ENCODE data around the gene HOXC4. TPM values are rescaled to one million over a fixed set of nuclear protein-coding genes. Genes with fewer than 3 reads are reported as not detected.

Gene HOXC4
- total RNA-seq, 5 donors from 2014 or later (not counting 1 experiment from before 2014, with no cell fraction given): 0.36 to 1.4 (median 0.61) TPM

DNA sequence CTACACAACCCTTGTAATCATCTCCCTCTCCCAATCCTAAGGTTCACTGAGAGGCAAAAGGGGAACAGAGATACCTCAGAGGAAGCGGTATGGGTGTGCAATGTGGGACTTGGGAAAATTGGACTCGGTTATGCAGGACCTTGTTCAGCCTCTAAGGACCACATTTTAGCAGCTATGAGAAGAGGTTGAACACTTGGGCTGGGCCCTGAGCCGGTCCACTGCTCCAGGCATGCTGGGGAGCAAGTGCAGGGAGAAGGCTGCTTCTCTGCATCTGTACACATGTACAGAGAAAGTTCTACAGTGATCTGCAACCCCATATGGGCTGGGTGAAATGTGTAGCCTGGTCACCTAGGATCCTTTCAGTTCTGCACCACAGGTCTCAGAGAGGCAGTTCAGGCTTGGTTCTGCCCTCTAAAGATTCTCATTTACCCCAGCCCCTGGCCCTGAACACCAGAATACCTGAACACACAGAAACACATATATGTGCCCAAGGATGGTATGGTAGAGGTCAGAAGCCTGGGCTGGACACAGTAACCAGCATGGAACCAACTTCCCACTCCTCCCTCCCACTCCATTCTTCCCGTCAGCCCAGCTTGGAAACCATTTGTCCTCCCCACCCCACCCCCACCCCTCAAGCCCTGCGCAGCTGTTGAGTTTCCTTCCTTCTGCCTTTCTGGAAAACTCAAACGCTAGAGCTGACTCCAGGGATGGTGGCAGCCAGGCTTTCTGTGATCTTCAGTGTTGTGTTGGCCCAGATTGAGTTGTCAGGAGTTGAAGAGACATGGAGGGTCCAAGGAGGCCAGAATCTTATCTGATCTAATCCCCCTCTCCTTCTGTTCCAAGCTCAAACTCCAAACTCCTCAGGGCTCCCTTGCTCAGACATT lies 10.4 kb upstream of the HOXC4 start:
- Mint-ChIP-seq H3K4me3 (no peak overlapping the region), H3K4me1 (peaks cover 10 to 17% (median 11%) of the 10 kb centered on the region in 3 donors), H3K36me3 (no peaks in the 10 kb centered on the region), H3K27me3 (peaks cover 87 to 94% of the 10 kb centered on the region in 2 donors), H3K27ac (no peak overlapping the region), H3K9me3 (no peaks in the 10 kb centered on the region)
- 35% methylated on average over 2 of the region's 6 CpGs for WGBS (ENCODE audit: insufficient coverage)
- no peaks in the 10 kb centered on the region for H3K9me3 ChIP-seq
- no peak for DNase-seq
- ChIA-PET POLR2A (interaction anchor here in 1 of 2 donors (0.7 kb wide), 1 partner anchor 13 kb away, joined by 11 read pairs; no protein-coding TSS in a partner anchor), CTCF (interaction anchor here in 1 of 2 donors (0.5 kb wide), 1 partner anchor 253 kb away, joined by 4 read pairs; no protein-coding TSS in a partner anchor)
- peaks cover 0 to 20% of the 10 kb centered on the region in 2 experiments for H3K4me1 ChIP-seq (ENCODE audit: control insufficient read depth in 1 of 2, extremely low read depth in 1 of 2, insufficient read depth in 2 of 2, low read length in 2 of 2)
- no peak overlapping the region for H3K4me3 ChIP-seq (ENCODE audit: control insufficient read depth in 1 of 2, extremely low read depth in 1 of 2, low read length in 1 of 2)
- ATAC-seq (replicated peaks in 1 of 4): no peak
- no peak overlapping the region for H3K27ac ChIP-seq (ENCODE audit: low read length)
- no peaks in the 10 kb centered on the region for H3K36me3 ChIP-seq (ENCODE audit: control insufficient read depth in 2 of 2, extremely low read depth in 1 of 2, insufficient read depth in 1 of 2, low read length in 1 of 2)
- H3K27me3 ChIP-seq (replicated peaks in 1 of 2; ENCODE audit: control insufficient read depth in 2 of 2, extremely low read depth in 1 of 2, insufficient read depth in 2 of 2, low read length in 1 of 2): peaks cover 24 to 86% of the 10 kb centered on the region in 2 experiments

DNA sequence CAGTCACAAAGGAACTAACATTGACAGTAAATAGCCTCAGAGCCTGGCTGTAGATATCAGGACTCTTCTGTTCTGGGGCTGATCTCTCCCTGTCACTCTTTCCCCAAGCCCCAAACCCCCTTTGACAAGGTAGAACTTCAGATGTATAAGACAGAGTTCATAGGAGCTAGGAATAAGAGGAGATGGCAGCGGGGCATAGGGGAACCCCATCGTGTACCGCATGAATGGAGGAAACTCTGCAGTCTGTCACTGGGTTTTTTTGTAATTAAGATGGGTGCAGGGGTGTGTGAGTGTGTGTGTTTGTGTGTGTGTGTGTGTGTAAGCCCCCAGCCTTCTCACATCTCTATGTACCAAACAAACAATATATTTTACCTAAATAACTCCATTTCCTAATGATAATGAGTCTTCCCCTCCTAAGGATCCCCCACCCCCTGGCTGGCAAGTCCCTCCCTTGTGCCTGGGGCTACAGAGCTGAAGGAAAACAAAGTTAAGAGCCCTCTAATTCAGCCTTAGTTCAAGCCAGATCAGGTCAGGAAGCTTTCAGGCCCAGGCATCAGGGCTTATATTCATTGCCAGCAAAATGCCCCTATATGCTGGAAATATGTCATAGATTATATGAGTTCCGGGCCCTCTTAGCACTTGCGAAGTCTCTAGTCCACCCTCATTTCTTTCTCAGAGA lies 9.1 kb upstream of the HOXC4 start:
- H3K9me3 ChIP-seq: no peaks in the 10 kb centered on the region
- H3K27me3 ChIP-seq (replicated peaks in 1 of 2; ENCODE audit: control insufficient read depth in 2 of 2, extremely low read depth in 1 of 2, insufficient read depth in 2 of 2, low read length in 1 of 2): peaks cover 29 to 82% of the 10 kb centered on the region in 2 experiments
- H3K27ac Mint-ChIP-seq: peak overlapping the region in 1 of 2 donors; percentile 11
- ChIA-PET CTCF (interaction anchor here in 1 of 2 donors (1.1 kb wide), 2 partner anchors 146 to 157 kb away, joined by 3 read pairs; no protein-coding TSS in a partner anchor), POLR2A (no interaction called here)
- peaks cover 0 to 20% of the 10 kb centered on the region in 2 experiments for H3K4me1 ChIP-seq (ENCODE audit: control insufficient read depth in 1 of 2, extremely low read depth in 1 of 2, insufficient read depth in 2 of 2, low read length in 2 of 2)
- H3K4me1 Mint-ChIP-seq: peaks cover 10 to 17% (median 11%) of the 10 kb centered on the region in 3 donors
- peak in 1 of 4 experiments; percentile 32 for ATAC-seq (replicated peaks in 1 of 4)
- peaks cover 86 to 94% of the 10 kb centered on the region in 2 donors for H3K27me3 Mint-ChIP-seq
- H3K36me3 Mint-ChIP-seq: no peaks in the 10 kb centered on the region
- no peaks in the 10 kb centered on the region for H3K36me3 ChIP-seq (ENCODE audit: control insufficient read depth in 2 of 2, extremely low read depth in 1 of 2, insufficient read depth in 1 of 2, low read length in 1 of 2)
- H3K4me3 Mint-ChIP-seq: no peak overlapping the region
- no peaks in the 10 kb centered on the region for H3K9me3 Mint-ChIP-seq
- no peak overlapping the region for H3K27ac ChIP-seq (ENCODE audit: low read length)
- no peak for DNase-seq
- no peak overlapping the region for H3K4me3 ChIP-seq (ENCODE audit: control insufficient read depth in 1 of 2, extremely low read depth in 1 of 2, low read length in 1 of 2)
- no CpG with 5 or more reads among the region's 5 CpGs for WGBS (ENCODE audit: insufficient coverage)

DNA sequence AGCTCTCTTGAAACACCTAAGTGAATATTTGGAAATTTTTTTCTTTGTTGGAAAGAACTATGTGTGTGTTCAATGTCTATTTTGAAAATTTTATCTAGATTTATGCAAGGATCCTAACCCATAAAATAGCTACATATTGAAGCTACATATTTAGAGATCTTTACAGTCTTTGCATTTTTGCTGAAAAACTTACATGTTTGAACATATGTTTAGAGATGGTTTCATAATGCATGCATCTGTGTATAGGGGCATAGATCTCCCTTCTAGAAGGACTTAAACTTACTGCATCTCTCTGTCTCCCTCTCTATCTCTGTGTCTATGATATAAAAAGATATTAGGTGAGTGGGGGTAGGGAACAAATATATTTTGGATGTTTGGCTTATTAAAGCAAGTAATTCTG lies 8.2 kb upstream of the HOXC4 start:
- Mint-ChIP-seq H3K4me1 (peaks cover 17 to 24% (median 18%) of the 10 kb centered on the region in 3 donors), H3K4me3 (no peak overlapping the region), H3K36me3 (no peaks in the 10 kb centered on the region), H3K9me3 (no peaks in the 10 kb centered on the region), H3K27me3 (peaks cover 88 to 94% of the 10 kb centered on the region in 2 donors), H3K27ac (no peak overlapping the region)
- no peak overlapping the region for H3K27ac ChIP-seq (ENCODE audit: low read length)
- ATAC-seq (replicated peaks in 1 of 4): no peak
- DNase-seq: no peak
- H3K9me3 ChIP-seq: no peaks in the 10 kb centered on the region
- peaks cover 28 to 82% of the 10 kb centered on the region in 2 experiments for H3K27me3 ChIP-seq (replicated peaks in 1 of 2; ENCODE audit: control insufficient read depth in 2 of 2, extremely low read depth in 1 of 2, insufficient read depth in 2 of 2, low read length in 1 of 2)
- H3K4me1 ChIP-seq (ENCODE audit: control insufficient read depth in 1 of 2, extremely low read depth in 1 of 2, insufficient read depth in 2 of 2, low read length in 2 of 2): peaks cover 0 to 25% of the 10 kb centered on the region in 2 experiments
- ChIA-PET CTCF (interaction anchor here in 1 of 2 donors (1.1 kb wide), 2 partner anchors 146 to 156 kb away, joined by 3 read pairs; no protein-coding TSS in a partner anchor), POLR2A (no interaction called here)
- no peak overlapping the region for H3K4me3 ChIP-seq (ENCODE audit: control insufficient read depth in 1 of 2, extremely low read depth in 1 of 2, low read length in 1 of 2)
- no peaks in the 10 kb centered on the region for H3K36me3 ChIP-seq (ENCODE audit: control insufficient read depth in 2 of 2, extremely low read depth in 1 of 2, insufficient read depth in 1 of 2, low read length in 1 of 2)

DNA sequence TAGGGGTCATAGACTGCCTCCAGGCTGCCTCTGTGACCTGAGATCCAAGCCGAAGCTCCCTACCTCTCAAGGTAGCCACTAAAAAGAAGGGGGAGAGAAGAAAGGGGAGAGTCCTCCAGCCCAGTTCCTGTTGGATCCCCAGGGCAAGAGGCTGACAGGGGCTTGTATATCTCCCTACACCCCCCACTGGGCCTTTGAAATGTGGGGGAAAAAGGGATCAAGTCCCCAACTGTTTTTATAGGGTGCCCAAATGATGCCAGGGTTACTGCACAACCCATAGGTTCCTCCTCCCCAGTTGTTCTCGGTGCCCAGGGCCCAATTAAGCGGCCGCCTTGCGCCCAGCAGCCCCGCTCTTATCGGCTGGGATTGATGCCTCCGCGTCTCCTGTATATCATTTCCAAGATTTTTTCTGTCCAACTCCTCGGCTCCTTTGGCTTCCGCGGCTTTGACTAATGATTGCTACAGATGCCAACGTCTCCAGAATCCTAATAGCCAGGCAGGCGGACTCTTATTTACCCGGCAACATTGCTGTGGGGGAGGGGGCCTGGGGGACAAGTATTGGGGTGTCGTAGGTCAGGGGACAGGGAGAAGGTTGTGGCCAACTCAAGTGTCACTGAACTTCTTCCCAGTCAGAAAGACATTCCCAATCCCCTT lies 7.6 kb upstream of the HOXC4 start:
- H3K4me3 ChIP-seq (ENCODE audit: control insufficient read depth in 1 of 2, extremely low read depth in 1 of 2, low read length in 1 of 2): no peak overlapping the region
- H3K9me3 ChIP-seq: no peaks in the 10 kb centered on the region
- DNase-seq (no peak), ATAC-seq (replicated peaks in 1 of 4) (no peak)
- Mint-ChIP-seq H3K27ac (no peak overlapping the region), H3K4me1 (peaks cover 19 to 26% (median 24%) of the 10 kb centered on the region in 3 donors), H3K9me3 (no peaks in the 10 kb centered on the region), H3K4me3 (peak overlapping the region in 1 of 3 donors; percentile 62), H3K36me3 (no peaks in the 10 kb centered on the region), H3K27me3 (peaks cover 89 to 96% of the 10 kb centered on the region in 2 donors)
- CTCF ChIA-PET: no interaction called here
- H3K27ac ChIP-seq (ENCODE audit: low read length): no peak overlapping the region
- H3K4me1 ChIP-seq (ENCODE audit: control insufficient read depth in 1 of 2, extremely low read depth in 1 of 2, insufficient read depth in 2 of 2, low read length in 2 of 2): peaks cover 0 to 27% of the 10 kb centered on the region in 2 experiments
- POLR2A ChIA-PET: no interaction called here
- H3K27me3 ChIP-seq (replicated peaks in 1 of 2; ENCODE audit: control insufficient read depth in 2 of 2, extremely low read depth in 1 of 2, insufficient read depth in 2 of 2, low read length in 1 of 2): peaks cover 30 to 86% of the 10 kb centered on the region in 2 experiments
- H3K36me3 ChIP-seq (ENCODE audit: control insufficient read depth in 2 of 2, extremely low read depth in 1 of 2, insufficient read depth in 1 of 2, low read length in 1 of 2): no peaks in the 10 kb centered on the region
- WGBS (ENCODE audit: insufficient coverage): 65% methylated on average over 9 of the region's 16 CpGs

DNA sequence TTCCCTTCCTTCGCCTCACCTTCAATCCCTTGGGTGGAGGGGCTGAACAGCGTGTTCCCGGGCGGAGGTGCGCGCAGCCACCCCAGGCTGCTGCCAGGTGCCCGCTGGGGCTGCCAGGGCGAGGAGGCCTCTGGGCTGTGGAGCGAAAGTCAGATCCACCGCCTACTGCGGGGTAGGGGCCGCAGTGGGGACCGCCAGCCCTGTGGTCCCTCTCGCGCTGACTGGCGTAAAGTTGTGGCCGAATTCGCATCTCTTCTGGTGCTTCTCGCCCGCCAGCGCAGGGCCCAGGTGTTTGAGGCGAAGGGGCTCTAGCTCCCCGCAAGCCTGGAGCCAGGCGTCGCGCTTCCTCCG lies 6.9 kb upstream of the HOXC4 start:
- ChIA-PET POLR2A (no interaction called here), CTCF (no interaction called here)
- no peaks in the 10 kb centered on the region for H3K9me3 ChIP-seq
- Mint-ChIP-seq H3K4me3 (peak overlapping the region; percentile 28 to 62 (median 28)), H3K27me3 (peaks cover 92 to 97% of the 10 kb centered on the region in 2 donors), H3K27ac (no peak overlapping the region), H3K36me3 (no peaks in the 10 kb centered on the region), H3K4me1 (peaks cover 22 to 32% (median 31%) of the 10 kb centered on the region in 3 donors), H3K9me3 (no peaks in the 10 kb centered on the region)
- H3K4me1 ChIP-seq (ENCODE audit: control insufficient read depth in 1 of 2, extremely low read depth in 1 of 2, insufficient read depth in 2 of 2, low read length in 2 of 2): peaks cover 0 to 34% of the 10 kb centered on the region in 2 experiments
- WGBS (ENCODE audit: insufficient coverage): 11% methylated on average over 20 of the region's 27 CpGs
- DNase-seq: no peak
- H3K4me3 ChIP-seq (ENCODE audit: control insufficient read depth in 1 of 2, extremely low read depth in 1 of 2, low read length in 1 of 2): peak overlapping the region in 1 of 2 donors; percentile 18
- no peak overlapping the region for H3K27ac ChIP-seq (ENCODE audit: low read length)
- peaks cover 30 to 86% of the 10 kb centered on the region in 2 experiments for H3K27me3 ChIP-seq (replicated peaks in 1 of 2; ENCODE audit: control insufficient read depth in 2 of 2, extremely low read depth in 1 of 2, insufficient read depth in 2 of 2, low read length in 1 of 2)
- ATAC-seq (replicated peaks in 1 of 4): peak in 1 of 4 experiments; percentile 19
- H3K36me3 ChIP-seq (ENCODE audit: control insufficient read depth in 2 of 2, extremely low read depth in 1 of 2, insufficient read depth in 1 of 2, low read length in 1 of 2): no peaks in the 10 kb centered on the region

Measured in T-cell (primary cell).